Measurements from ENCODE around the gene CACNB4.

The CACNB4 gene

GRCh38 chr2:151959238-151959637, 139.6 kb downstream of the CACNB4 start:
- H3K4me2 ChIP-seq (ENCODE audit: low read depth, low read length, poor library complexity, severe bottlenecking) = no peak overlapping the region
- no peaks in the 10 kb centered on the region for H3F3A ChIP-seq (ENCODE audit: low read depth)
- H3K79me2 ChIP-seq (ENCODE audit: insufficient read depth, low read length) = no peaks in the 10 kb centered on the region
- H3K9me3 ChIP-seq (ENCODE audit: insufficient read depth, low read depth, low read length) = no peaks in the 10 kb centered on the region
- no peaks in the 10 kb centered on the region for H3K9me2 ChIP-seq (replicated peaks; ENCODE audit: low read depth, low read length)
- H3K27me3 ChIP-seq (ENCODE audit: insufficient read depth, low read length, poor library complexity, severe bottlenecking) = no peaks in the 10 kb centered on the region
- no peaks in the 10 kb centered on the region for H3K4me1 ChIP-seq (ENCODE audit: insufficient read depth, low read length, poor library complexity, severe bottlenecking)
- no peak for TF ChIP-seq EZH2phosphoT487 (IDR thresholded peaks at IDR 0.05; ENCODE audit: borderline replicate concordance)
- no peak overlapping the region for H3K4me3 ChIP-seq (ENCODE audit: low read length, poor library complexity, severe bottlenecking)
- no peaks in the 10 kb centered on the region for H4K20me1 ChIP-seq (ENCODE audit: insufficient read depth, low read length, poor library complexity, severe bottlenecking)
- no peak overlapping the region for H2AFZ ChIP-seq (ENCODE audit: low read length)
- no peaks in the 10 kb centered on the region for H3K36me3 ChIP-seq (ENCODE audit: insufficient read depth, low read length)
- H3K9ac ChIP-seq (ENCODE audit: low read depth, low read length, poor library complexity, severe bottlenecking) = no peak overlapping the region

- H3K36me3 ChIP-seq (ENCODE audit: insufficient read depth, low read length) = no peaks in the 10 kb centered on the region
- no peak for TF ChIP-seq EZH2phosphoT487 (IDR thresholded peaks at IDR 0.05; ENCODE audit: borderline replicate concordance)
- no peak for TF ChIP-seq CTCF (conservative IDR thresholded peaks at IDR 0.05; ENCODE audit: low read length)
- no peaks in the 10 kb centered on the region for H4K20me1 ChIP-seq (ENCODE audit: insufficient read depth, low read length, poor library complexity, severe bottlenecking)
- H3K27me3 ChIP-seq (ENCODE audit: insufficient read depth, low read length, poor library complexity, severe bottlenecking) = no peaks in the 10 kb centered on the region
- H3K4me2 ChIP-seq (ENCODE audit: low read depth, low read length, poor library complexity, severe bottlenecking) = no peak overlapping the region
- no peaks in the 10 kb centered on the region for H3K9me2 ChIP-seq (replicated peaks; ENCODE audit: low read depth, low read length)
- H3K79me2 ChIP-seq (ENCODE audit: insufficient read depth, low read length) = no peaks in the 10 kb centered on the region
- no peak overlapping the region for H3K9ac ChIP-seq (ENCODE audit: low read depth, low read length, poor library complexity, severe bottlenecking)
- H3K9me3 ChIP-seq (ENCODE audit: insufficient read depth, low read depth, low read length) = no peaks in the 10 kb centered on the region
- H3F3A ChIP-seq (ENCODE audit: low read depth) = no peaks in the 10 kb centered on the region
- no peaks in the 10 kb centered on the region for H3K4me1 ChIP-seq (ENCODE audit: insufficient read depth, low read length, poor library complexity, severe bottlenecking)
- no peak overlapping the region for H2AFZ ChIP-seq (ENCODE audit: low read length)
- H3K4me3 ChIP-seq (ENCODE audit: low read length, poor library complexity, severe bottlenecking) = no peak overlapping the region
Measured at GRCh38 chr2:151953467-151953866, 145.4 kb downstream of the CACNB4 start.

- no peak for TF ChIP-seq EZH2phosphoT487 (IDR thresholded peaks at IDR 0.05; ENCODE audit: borderline replicate concordance)
- TF ChIP-seq CTCF (conservative IDR thresholded peaks at IDR 0.05; ENCODE audit: low read length) = no peak
- Histone ChIP-seq H3F3A (ENCODE audit: low read depth) (no peaks in the 10 kb centered on the region), H3K36me3 (ENCODE audit: insufficient read depth, low read length) (no peaks in the 10 kb centered on the region), H3K9me2 (replicated peaks; ENCODE audit: low read depth, low read length) (no peaks in the 10 kb centered on the region), H2AFZ (ENCODE audit: low read length) (no peak overlapping the region), H3K4me2 (ENCODE audit: low read depth, low read length, poor library complexity, severe bottlenecking) (no peak overlapping the region), H4K20me1 (ENCODE audit: insufficient read depth, low read length, poor library complexity, severe bottlenecking) (no peaks in the 10 kb centered on the region), H3K9ac (ENCODE audit: low read depth, low read length, poor library complexity, severe bottlenecking) (no peak overlapping the region), H3K27me3 (ENCODE audit: insufficient read depth, low read length, poor library complexity, severe bottlenecking) (no peaks in the 10 kb centered on the region), H3K9me3 (ENCODE audit: insufficient read depth, low read depth, low read length) (no peaks in the 10 kb centered on the region), H3K4me1 (ENCODE audit: insufficient read depth, low read length, poor library complexity, severe bottlenecking) (no peaks in the 10 kb centered on the region), H3K79me2 (ENCODE audit: insufficient read depth, low read length) (no peaks in the 10 kb centered on the region), H3K4me3 (ENCODE audit: low read length, poor library complexity, severe bottlenecking) (no peak overlapping the region)
Measured at GRCh38 chr2:151952691-151953456, 146.0 kb downstream of the CACNB4 start.

- no peak overlapping the region for H3K4me3 ChIP-seq (ENCODE audit: low read length, poor library complexity, severe bottlenecking)
- H3K27me3 ChIP-seq (ENCODE audit: insufficient read depth, low read length, poor library complexity, severe bottlenecking) = no peaks in the 10 kb centered on the region
- H3K36me3 ChIP-seq (ENCODE audit: insufficient read depth, low read length) = no peaks in the 10 kb centered on the region
- H3F3A ChIP-seq (ENCODE audit: low read depth) = no peaks in the 10 kb centered on the region
- H3K4me1 ChIP-seq (ENCODE audit: insufficient read depth, low read length, poor library complexity, severe bottlenecking) = peaks cover 4% of the 10 kb centered on the region
- no peak overlapping the region for H2AFZ ChIP-seq (ENCODE audit: low read length)
- no peaks in the 10 kb centered on the region for H4K20me1 ChIP-seq (ENCODE audit: insufficient read depth, low read length, poor library complexity, severe bottlenecking)
- H3K79me2 ChIP-seq (ENCODE audit: insufficient read depth, low read length) = no peaks in the 10 kb centered on the region
- H3K9ac ChIP-seq (ENCODE audit: low read depth, low read length, poor library complexity, severe bottlenecking) = no peak overlapping the region
- H3K9me3 ChIP-seq (ENCODE audit: insufficient read depth, low read depth, low read length) = no peaks in the 10 kb centered on the region
- TF ChIP-seq CTCF (conservative IDR thresholded peaks at IDR 0.05; ENCODE audit: low read length) = no peak
- no peak for TF ChIP-seq EZH2phosphoT487 (IDR thresholded peaks at IDR 0.05; ENCODE audit: borderline replicate concordance)
- no peaks in the 10 kb centered on the region for H3K9me2 ChIP-seq (replicated peaks; ENCODE audit: low read depth, low read length)
- H3K4me2 ChIP-seq (ENCODE audit: low read depth, low read length, poor library complexity, severe bottlenecking) = no peak overlapping the region
Measured at GRCh38 chr2:151947813-151948165, 151.1 kb downstream of the CACNB4 start.

Data from Loucy (cell line).